NT2/D1 (cell line): ENCODE measurements around the gene GMDS.

Source experiments
- DNase-seq: peaks from one replicate; pipeline ENCODE4 v3.0.0-alpha.2; 2011; ENCODE audit warnings: low read depth, low spot score
- H3K27me3 ChIP-seq: 2 replicates; pipeline ENCODE4 v1.6.0; 2011; ENCODE audit warnings: mild to moderate bottlenecking; ENCODE audit not compliant: insufficient read length, insufficient read depth
- H3K36me3 ChIP-seq: 2 replicates; pipeline ENCODE4 v1.6.1; 2011; ENCODE audit warnings: mild to moderate bottlenecking, low read length, mixed read lengths; ENCODE audit not compliant: insufficient read depth, insufficient read length
- H3K4me1 ChIP-seq: 2 replicates; pipeline ENCODE4 v1.5.1; 2011; ENCODE audit not compliant: insufficient read depth, insufficient read length
- H3K4me3 ChIP-seq: 2 replicates; pipeline ENCODE4 v1.5.1; 2011; ENCODE audit warnings: low read depth; ENCODE audit not compliant: insufficient read length
- H3K9ac ChIP-seq: 2 replicates; pipeline ENCODE4 v1.6.0; 2011; ENCODE audit warnings: low read depth; ENCODE audit not compliant: insufficient read length
- H3K9me3 ChIP-seq: 2 replicates; pipeline ENCODE4 v1.5.1; 2011; ENCODE audit warnings: mild to moderate bottlenecking, low read length; ENCODE audit not compliant: insufficient read depth
- SUZ12 ChIP-seq: IDR thresholded peaks from 2 replicates; pipeline ENCODE4 v1.6.1; 2011; ENCODE audit not compliant: insufficient read length, insufficient read depth; ENCODE audit errors: extremely low read depth
- YY1 ChIP-seq: IDR thresholded peaks from 2 replicates; pipeline ENCODE4 v1.6.1; 2011; ENCODE audit not compliant: insufficient read length, insufficient read depth
- ZNF274 ChIP-seq: IDR thresholded peaks from 2 replicates; pipeline ENCODE4 v1.6.1; 2011; ENCODE audit warnings: mild to moderate bottlenecking, low read depth, low read length

The GMDS gene

DNA sequence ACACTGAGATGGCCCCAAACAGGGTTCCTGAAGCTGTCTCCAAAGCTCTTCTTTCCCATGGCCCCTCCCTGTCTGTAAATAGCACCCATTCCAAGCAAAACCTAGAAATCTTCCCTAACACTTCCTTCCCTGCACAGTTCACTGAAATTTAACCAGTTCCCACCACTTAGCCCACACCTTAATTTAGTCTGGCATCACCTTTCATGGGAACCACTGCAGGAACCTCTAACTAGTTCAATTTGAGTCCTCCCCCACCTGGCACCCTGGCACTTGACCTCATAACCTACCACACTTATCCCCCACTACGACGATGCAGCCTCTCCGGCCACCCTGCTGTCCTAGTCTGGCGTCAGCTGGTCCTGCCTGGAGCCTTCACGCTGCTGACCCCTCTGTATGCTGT is 278.7 kb downstream of the GMDS start:
- Histone ChIP-seq H3K9ac (no peak overlapping the region), H3K9me3 (no peaks in the 10 kb centered on the region), H3K27me3 (no peaks in the 10 kb centered on the region), H3K4me1 (no peaks in the 10 kb centered on the region), H3K36me3 (no peaks in the 10 kb centered on the region), H3K4me3 (no peak overlapping the region)
- DNase-seq: no peak
- TF ChIP-seq YY1 (no peak), ZNF274 (no peak), SUZ12 (no peak)

DNA sequence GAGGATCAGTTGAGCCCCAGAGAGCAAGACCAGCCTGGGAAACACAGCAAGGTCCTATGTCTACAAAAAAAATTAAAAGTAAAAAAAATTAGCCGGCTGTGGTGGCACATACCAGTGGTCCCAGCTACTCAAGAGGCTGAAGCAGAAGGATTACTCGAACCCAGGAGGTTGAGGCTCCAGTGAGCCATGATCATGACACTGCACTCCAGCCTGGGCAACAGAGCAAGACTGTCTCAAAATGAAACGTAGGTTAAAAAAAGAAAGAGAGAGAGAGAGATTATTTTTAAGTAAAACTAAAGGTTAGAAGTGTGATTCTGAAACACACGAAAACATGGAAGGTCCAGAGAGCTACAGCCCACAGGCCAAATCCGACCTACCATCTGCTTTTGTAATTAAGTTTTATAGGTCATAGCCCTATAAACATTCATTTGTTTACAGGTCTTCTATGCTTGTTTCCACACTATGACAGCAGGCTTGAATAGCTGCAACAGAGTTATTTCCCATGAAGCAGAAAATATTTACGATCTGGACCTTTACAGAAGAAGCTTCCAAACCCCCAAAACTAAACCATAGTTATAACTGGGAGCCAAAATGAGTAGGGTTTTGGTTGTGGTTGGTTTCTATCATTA is 279.7 kb downstream of the GMDS start:
- Histone ChIP-seq H3K9me3 (no peaks in the 10 kb centered on the region), H3K4me3 (no peak overlapping the region), H3K4me1 (no peaks in the 10 kb centered on the region), H3K27me3 (no peaks in the 10 kb centered on the region), H3K36me3 (no peaks in the 10 kb centered on the region), H3K9ac (no peak overlapping the region)
- no peak for DNase-seq
- TF ChIP-seq ZNF274 (no peak), SUZ12 (no peak), YY1 (no peak)

GRCh38 chr6:1963596-1963995 is 281.8 kb downstream of the GMDS start:
- Histone ChIP-seq H3K9ac (no peak overlapping the region), H3K36me3 (no peaks in the 10 kb centered on the region), H3K9me3 (no peaks in the 10 kb centered on the region), H3K4me3 (no peak overlapping the region), H3K27me3 (no peaks in the 10 kb centered on the region), H3K4me1 (no peaks in the 10 kb centered on the region)
- TF ChIP-seq SUZ12: no peak
- TF ChIP-seq YY1: no peak
- no peak for TF ChIP-seq ZNF274
- DNase-seq: no peak

GRCh38 chr6:1962201-1962600 is 283.2 kb downstream of the GMDS start:
- no peak overlapping the region for H3K4me3 ChIP-seq
- H3K36me3 ChIP-seq: no peaks in the 10 kb centered on the region
- H3K4me1 ChIP-seq: no peaks in the 10 kb centered on the region
- TF ChIP-seq YY1 (no peak), SUZ12 (no peak), ZNF274 (no peak)
- H3K9me3 ChIP-seq: no peaks in the 10 kb centered on the region
- H3K9ac ChIP-seq: no peak overlapping the region
- DNase-seq: no peak
- H3K27me3 ChIP-seq: no peaks in the 10 kb centered on the region

DNA sequence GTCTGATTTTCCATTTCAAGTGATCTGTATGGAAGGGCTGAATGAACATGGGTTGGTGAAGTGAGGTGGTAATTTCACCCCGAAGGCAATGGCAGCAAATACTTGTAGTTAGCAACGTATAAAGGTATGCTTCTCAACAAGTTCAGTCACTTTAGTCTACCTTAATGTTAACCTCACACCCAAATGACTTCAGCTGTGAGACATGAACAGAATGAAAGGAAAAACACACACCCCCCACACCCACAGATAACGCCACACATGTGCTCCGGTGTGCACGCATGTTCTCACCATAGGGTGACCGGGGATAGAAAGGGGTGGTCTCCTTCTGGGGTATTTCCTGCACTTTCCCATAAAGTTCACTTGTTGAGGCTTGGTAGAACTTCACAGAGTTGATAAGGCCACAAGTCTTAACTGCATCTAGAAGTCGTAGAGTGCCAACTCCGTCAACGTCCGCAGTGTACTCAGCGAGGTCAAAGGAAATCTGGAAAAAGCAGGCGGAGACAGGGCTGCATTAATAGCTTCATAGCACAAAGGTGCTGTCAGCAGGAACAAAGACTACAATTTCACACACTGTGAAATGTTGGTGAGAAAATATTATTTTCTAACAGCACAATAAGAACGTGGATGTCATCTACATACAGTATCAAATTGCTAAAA is 284.8 kb downstream of the GMDS start:
- TF ChIP-seq YY1 (no peak), SUZ12 (no peak), ZNF274 (no peak)
- Histone ChIP-seq H3K9ac (no peak overlapping the region), H3K36me3 (no peaks in the 10 kb centered on the region), H3K4me1 (no peaks in the 10 kb centered on the region), H3K27me3 (no peaks in the 10 kb centered on the region), H3K4me3 (no peak overlapping the region), H3K9me3 (no peaks in the 10 kb centered on the region)
- no peak for DNase-seq

- no peak for DNase-seq
Measured at GRCh38 chr6:1958257-1958656, 287.1 kb downstream of the GMDS start.

GRCh38 chr6:1957746-1958145 is 287.7 kb downstream of the GMDS start:
- no peaks in the 10 kb centered on the region for H3K36me3 ChIP-seq
- H3K9me3 ChIP-seq: no peaks in the 10 kb centered on the region
- no peak overlapping the region for H3K4me3 ChIP-seq
- TF ChIP-seq SUZ12 (no peak), YY1 (no peak), ZNF274 (no peak)
- DNase-seq: no peak
- no peaks in the 10 kb centered on the region for H3K4me1 ChIP-seq
- no peak overlapping the region for H3K9ac ChIP-seq
- H3K27me3 ChIP-seq: no peaks in the 10 kb centered on the region

More at GRCh38 chr6:1958257-1958656, 287.1 kb downstream of the GMDS start:
- Histone ChIP-seq H3K4me1 (no peaks in the 10 kb centered on the region), H3K27me3 (no peaks in the 10 kb centered on the region), H3K36me3 (no peaks in the 10 kb centered on the region), H3K9me3 (no peaks in the 10 kb centered on the region), H3K4me3 (no peak overlapping the region), H3K9ac (no peak overlapping the region)
- no peak for TF ChIP-seq YY1
- TF ChIP-seq SUZ12: no peak
- TF ChIP-seq ZNF274: no peak
